ENCODE results near the gene GAS7. TPM values are rescaled to one million over a fixed set of nuclear protein-coding genes. Genes with fewer than 3 reads are reported as not detected.

GAS7 gene
- total and polyA plus RNA-seq, 8 donors: 30.4 to 83.4 (median 40.1) TPM

DNA sequence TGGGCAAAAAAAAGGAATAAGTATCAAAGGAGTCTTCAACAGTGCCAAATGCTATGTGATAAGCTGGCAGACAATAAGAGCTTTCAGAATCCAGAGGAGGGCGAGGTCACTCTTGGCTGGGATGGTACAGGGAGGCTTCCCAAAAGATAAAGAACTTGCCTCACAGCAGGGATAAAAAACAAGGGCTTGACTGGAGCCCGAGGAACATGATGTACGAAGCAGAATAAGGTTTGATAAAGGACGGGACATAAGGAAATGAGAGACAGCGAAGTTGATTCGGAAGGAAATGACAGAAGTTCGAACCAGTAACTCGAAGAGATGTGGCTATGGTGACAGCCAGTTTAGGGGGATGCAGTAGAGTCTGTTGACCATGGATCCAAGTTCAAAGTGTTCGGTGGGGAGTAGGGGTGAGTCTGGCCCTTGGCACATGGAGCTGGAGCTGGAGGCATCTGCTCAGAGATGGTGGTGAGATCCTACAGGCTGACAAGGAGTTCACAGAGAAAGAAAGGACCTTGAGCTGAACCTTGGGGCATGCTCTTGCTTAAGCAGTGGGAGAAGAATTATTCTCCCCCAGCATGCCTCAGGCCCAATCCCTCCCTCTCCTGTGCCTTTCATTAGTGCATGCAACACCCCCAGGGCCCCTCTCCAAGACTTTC, 155.7 kb downstream of the GAS7 start:
- intact Hi-C loops (cut with DNase I): no loop called here
- H3K27ac ChIP-seq: no peak overlapping the region

GRCh38 chr17:10041916-10042588, 156.4 kb downstream of the GAS7 start:
- ATAC-seq (peak; percentile 43), DNase-seq (no peak)
- TF ChIP-seq CTCF (IDR thresholded peaks at IDR 0.05): no peak
- Histone ChIP-seq H3K36me3 (no peaks in the 10 kb centered on the region), H3K4me3 (no peak overlapping the region), H3K27ac (no peak overlapping the region), H3K9me3 (no peaks in the 10 kb centered on the region), H3K27me3 (peaks cover 0 to 21% of the 10 kb centered on the region in 2 donors), H3K4me1 (peaks cover 0 to 23% of the 10 kb centered on the region in 2 donors)
- intact Hi-C loops (cut with DNase I): no loop called here

More for the DNA sequence above, 155.7 kb downstream of the GAS7 start:
- no peaks in the 10 kb centered on the region for H3K36me3 ChIP-seq
- DNase-seq (no peak), ATAC-seq (peak; percentile 17)
- H3K4me3 ChIP-seq: no peak overlapping the region
- H3K27me3 ChIP-seq: peaks cover 0 to 19% of the 10 kb centered on the region in 2 donors
- H3K4me1 ChIP-seq: peaks cover 0 to 21% of the 10 kb centered on the region in 2 donors
- no peak for TF ChIP-seq CTCF (IDR thresholded peaks at IDR 0.05)
- no peaks in the 10 kb centered on the region for H3K9me3 ChIP-seq

DNA sequence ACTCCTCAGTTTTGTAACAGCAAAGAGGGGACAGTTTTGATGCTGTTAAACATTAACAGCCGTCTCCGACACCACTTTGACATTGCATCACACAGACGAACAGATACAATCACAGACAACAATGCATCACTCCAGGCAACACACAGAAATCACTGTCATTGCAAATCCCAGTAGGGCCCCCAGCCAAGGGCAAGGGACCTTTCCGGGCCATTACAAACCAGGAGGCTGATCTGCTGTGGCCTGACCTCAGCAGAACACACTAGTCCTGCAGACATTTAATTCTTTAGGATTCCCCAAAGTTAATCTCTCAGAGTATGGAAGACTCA, 157.2 kb downstream of the GAS7 start:
- Histone ChIP-seq H3K9me3 (no peaks in the 10 kb centered on the region), H3K27me3 (peaks cover 0 to 26% of the 10 kb centered on the region in 2 donors), H3K4me1 (peaks cover 0 to 25% of the 10 kb centered on the region in 2 donors), H3K4me3 (no peak overlapping the region), H3K36me3 (no peaks in the 10 kb centered on the region), H3K27ac (no peak overlapping the region)
- intact Hi-C loops (cut with DNase I): no loop called here
- TF ChIP-seq CTCF (IDR thresholded peaks at IDR 0.05): no peak
- no peak for DNase-seq
- no peak for ATAC-seq

- Histone ChIP-seq H3K27ac (peak overlapping the region; percentile 69 to 88), H3K4me1 (peaks cover 0 to 71% of the 10 kb centered on the region in 2 donors), H3K4me3 (peak overlapping the region in 1 of 2 donors; percentile 35), H3K9me3 (no peaks in the 10 kb centered on the region), H3K36me3 (no peaks in the 10 kb centered on the region), H3K27me3 (peaks cover 0 to 55% of the 10 kb centered on the region in 2 donors)
- ATAC-seq (peak; percentile 52), DNase-seq (peak in 3 of 4 donors; percentile 60 to 90 (median 67))
- TF ChIP-seq CTCF (IDR thresholded peaks at IDR 0.05): no peak
- intact Hi-C loops (cut with DNase I): no loop called here
These were observed 161.8 kb downstream of the GAS7 start for GRCh38 chr17:10036511-10037061.

GRCh38 chr17:10035885-10036284, 162.5 kb downstream of the GAS7 start:
- ATAC-seq (no peak), DNase-seq (no peak)
- Histone ChIP-seq H3K36me3 (no peaks in the 10 kb centered on the region), H3K4me1 (peaks cover 0 to 78% of the 10 kb centered on the region in 2 donors), H3K9me3 (no peaks in the 10 kb centered on the region), H3K27me3 (peaks cover 0 to 62% of the 10 kb centered on the region in 2 donors), H3K27ac (peak overlapping the region; percentile 69 to 88), H3K4me3 (peak overlapping the region; percentile 1 to 35)
- no peak for TF ChIP-seq CTCF (IDR thresholded peaks at IDR 0.05)
- intact Hi-C loops (cut with DNase I): no loop called here
